ENCODE data around the gene HAP1. TPM values are rescaled to one million over a fixed set of nuclear protein-coding genes. Genes with fewer than 3 reads are reported as not detected.
A peak's percentile ranks its signal among the peaks of the same experiment; 100 is the strongest.

The HAP1 gene
- total RNA-seq, 1 experiment from 2014 or later = 2.5 TPM

DNA sequence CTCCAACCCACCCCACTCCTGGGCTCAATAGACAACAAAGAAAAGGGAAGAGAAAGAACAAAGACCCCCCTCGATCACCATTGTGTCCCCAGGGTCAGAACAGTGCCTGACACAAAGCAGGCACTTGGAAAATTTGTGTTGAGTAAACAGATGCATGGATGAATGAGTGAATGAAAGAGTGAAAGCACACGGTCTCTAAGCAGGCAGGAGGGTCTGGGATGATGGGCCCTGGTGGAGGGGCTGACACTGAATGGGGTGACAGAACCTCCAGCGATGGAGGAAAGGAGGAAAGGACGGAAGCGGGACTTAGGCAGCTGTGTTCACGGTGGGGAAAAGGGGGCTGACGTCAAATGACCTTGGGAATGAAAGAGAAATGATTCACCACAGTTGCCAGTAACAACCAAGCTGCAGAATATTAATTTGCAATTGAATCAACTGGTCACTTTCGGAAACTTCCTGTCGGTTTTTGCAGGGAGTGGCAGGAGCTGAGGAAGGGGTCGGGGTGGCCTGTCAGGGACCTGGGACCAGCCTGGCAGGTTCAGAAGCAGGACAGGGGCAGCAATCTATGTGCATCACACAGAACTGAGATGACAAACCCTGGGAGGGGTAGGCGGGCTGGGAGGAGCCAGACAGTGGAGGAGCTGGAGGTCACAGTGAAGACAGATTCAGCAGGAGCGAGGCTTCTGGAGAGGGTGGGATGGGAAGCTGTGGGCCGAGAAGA, 29.0 kb downstream of the HAP1 start:
- H3K27me3 Mint-ChIP-seq (ENCODE audit: low read depth) = peaks cover 98% of the 10 kb centered on the region
- no peak overlapping the region for H3K14ac ChIP-seq (ENCODE audit: insufficient read depth, low read length)
- peak overlapping the region in 1 of 2 experiments; percentile 27; a peak in 3 of 5 replicates for H3K4me3 Mint-ChIP-seq

More for the DNA sequence above, 29.0 kb downstream of the HAP1 start:
- Histone ChIP-seq H3K4me2 (ENCODE audit: insufficient read depth, insufficient read length, low read length) (peak overlapping the region; percentile 10), H2BK20ac (ENCODE audit: low read depth, low read length, poor library complexity, severe bottlenecking) (no peak overlapping the region), H2BK5ac (ENCODE audit: insufficient read length, low read length) (no peak overlapping the region), H2AK5ac (ENCODE audit: insufficient read length, low read length) (no peak overlapping the region), H2BK12ac (ENCODE audit: insufficient read length, low read depth, low read length) (no peak overlapping the region), H4K5ac (ENCODE audit: insufficient read length, low read depth, low read length) (no peak overlapping the region), H2AFZ (ENCODE audit: low read length) (no peak overlapping the region), H3K9me3 (ENCODE audit: control insufficient read depth, low read depth, low read length) (no peaks in the 10 kb centered on the region), H4K91ac (ENCODE audit: insufficient read length, low read depth, low read length) (no peak overlapping the region), H3K23me2 (ENCODE audit: insufficient read length, low read depth, low read length, poor library complexity, severe bottlenecking) (no peaks in the 10 kb centered on the region), H3K79me2 (ENCODE audit: insufficient read depth, low read length) (no peaks in the 10 kb centered on the region), H3K27me3 (ENCODE audit: insufficient read depth, low read length) (peaks cover 23% of the 10 kb centered on the region; the same call in 1 of the 2 replicates), H4K8ac (replicated peaks; ENCODE audit: insufficient read length, low read depth, low read length) (no peak overlapping the region), H3K18ac (ENCODE audit: insufficient read length, low read depth, low read length) (no peak overlapping the region), H3K4me1 (ENCODE audit: insufficient read depth, low read length) (peaks cover 3% of the 10 kb centered on the region; the same call in 1 of the 2 replicates), H3K56ac (ENCODE audit: insufficient read length, low read depth, low read length) (no peak overlapping the region), H3K79me1 (ENCODE audit: insufficient read depth, low read depth, low read length, poor library complexity, severe bottlenecking) (no peaks in the 10 kb centered on the region), H3K23ac (ENCODE audit: insufficient read length, low read depth, low read length) (no peak overlapping the region), H4K20me1 (ENCODE audit: control insufficient read depth, insufficient read depth, insufficient read length) (no peaks in the 10 kb centered on the region), H3K27ac (ENCODE audit: insufficient read length, low read depth, low read length) (no peak overlapping the region), H2BK120ac (ENCODE audit: low read depth, low read length, poor library complexity, severe bottlenecking) (no peak overlapping the region), H3K9ac (ENCODE audit: extremely low read depth, insufficient read length, low read length) (no peak overlapping the region), H2BK15ac (ENCODE audit: low read depth, low read length) (no peak overlapping the region), H3K4ac (ENCODE audit: low read depth, low read length) (no peak overlapping the region), H3T11ph (ENCODE audit: low read length) (no peak overlapping the region)
- Mint-ChIP-seq H3K36me3 (ENCODE audit: insufficient read depth in 1 of 3, low read depth in 3 of 3) (peaks cover 0 to 6% (median 4%) of the 10 kb centered on the region in 3 experiments; a peak in 3 of 7 replicates), H3K9me3 (peaks cover 12 to 14% of the 10 kb centered on the region in 2 experiments), H3K27ac (peak overlapping the region; percentile 4 to 20 (median 18); a peak in 1 of 7 replicates), H3K4me1 (peaks cover 18 to 20% of the 10 kb centered on the region in 2 experiments)
- peak; percentile 73 for DNase-seq
- TF ChIP-seq, protein P1, sequence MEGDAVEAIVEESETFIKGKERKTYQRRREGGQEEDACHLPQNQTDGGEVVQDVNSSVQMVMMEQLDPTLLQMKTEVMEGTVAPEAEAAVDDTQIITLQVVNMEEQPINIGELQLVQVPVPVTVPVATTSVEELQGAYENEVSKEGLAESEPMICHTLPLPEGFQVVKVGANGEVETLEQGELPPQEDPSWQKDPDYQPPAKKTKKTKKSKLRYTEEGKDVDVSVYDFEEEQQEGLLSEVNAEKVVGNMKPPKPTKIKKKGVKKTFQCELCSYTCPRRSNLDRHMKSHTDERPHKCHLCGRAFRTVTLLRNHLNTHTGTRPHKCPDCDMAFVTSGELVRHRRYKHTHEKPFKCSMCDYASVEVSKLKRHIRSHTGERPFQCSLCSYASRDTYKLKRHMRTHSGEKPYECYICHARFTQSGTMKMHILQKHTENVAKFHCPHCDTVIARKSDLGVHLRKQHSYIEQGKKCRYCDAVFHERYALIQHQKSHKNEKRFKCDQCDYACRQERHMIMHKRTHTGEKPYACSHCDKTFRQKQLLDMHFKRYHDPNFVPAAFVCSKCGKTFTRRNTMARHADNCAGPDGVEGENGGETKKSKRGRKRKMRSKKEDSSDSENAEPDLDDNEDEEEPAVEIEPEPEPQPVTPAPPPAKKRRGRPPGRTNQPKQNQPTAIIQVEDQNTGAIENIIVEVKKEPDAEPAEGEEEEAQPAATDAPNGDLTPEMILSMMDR (conservative IDR thresholded peaks at IDR 0.05) = no peak
- no CpG with 5 or more reads among the region's 13 CpGs for WGBS (ENCODE audit: extremely low coverage, insufficient read length, low lambda C conversion rate)
